Ishikawa (cell line): ENCODE results near the gene ZNF385C.

Experiments
- EGR1 ChIP-seq: IDR thresholded peaks from 2 replicates; pipeline ENCODE4 v1.6.1; 2012
- EP300 ChIP-seq: IDR thresholded peaks from 2 replicates; pipeline ENCODE4 v1.6.1; 2012; ENCODE audit warnings: borderline replicate concordance
- FOXM1 ChIP-seq: IDR thresholded peaks from 2 replicates; pipeline ENCODE4 v1.6.1; 2012; ENCODE audit warnings: low read depth, borderline replicate concordance
- RAD21 ChIP-seq: IDR thresholded peaks from 2 replicates; pipeline ENCODE4 v1.6.1; 2012; ENCODE audit warnings: low read depth
- TAF1 ChIP-seq: IDR thresholded peaks from 2 replicates; pipeline ENCODE4 v1.6.1; 2012; ENCODE audit warnings: low read depth, mild to moderate bottlenecking
- TCF12 ChIP-seq: IDR thresholded peaks from 2 replicates; pipeline ENCODE4 v1.6.1; 2012; ENCODE audit warnings: low read depth
- YY1 ChIP-seq: IDR thresholded peaks from 2 replicates; pipeline ENCODE4 v1.6.1; 2012; ENCODE audit warnings: low read depth
- TF ChIP-seq, protein P1 (sequence below): IDR thresholded peaks from 2 replicates; pipeline ENCODE4 v1.6.1; 2012
- TF ChIP-seq, protein P2 (sequence below): IDR thresholded peaks from 2 replicates; pipeline ENCODE4 v1.6.1; 2012; ENCODE audit warnings: low read depth, mild to moderate bottlenecking
- TF ChIP-seq, protein P3 (sequence below): IDR thresholded peaks from 2 replicates; pipeline ENCODE4 v1.6.1; 2012

DNA sequence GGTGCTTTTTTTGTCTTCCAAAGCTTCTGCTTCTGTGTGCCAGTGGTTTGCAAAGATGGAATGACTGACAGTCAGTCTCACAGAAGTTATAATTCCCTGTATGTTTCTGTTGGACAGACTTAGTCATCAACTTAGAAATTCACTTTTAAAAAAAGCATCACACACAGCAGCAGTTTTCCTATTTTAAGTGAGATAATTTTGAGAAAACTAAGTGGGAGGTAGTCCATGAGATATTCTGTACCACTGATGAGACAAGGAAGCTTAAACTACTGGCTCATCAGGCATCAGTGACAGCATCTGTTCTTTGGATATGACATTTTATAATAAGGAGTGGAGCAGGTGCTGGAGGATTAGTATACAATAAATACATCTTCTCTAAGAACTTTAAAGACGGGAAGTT, 111.6 kb downstream of the ZNF385C start:
- TF ChIP-seq, protein P1, sequence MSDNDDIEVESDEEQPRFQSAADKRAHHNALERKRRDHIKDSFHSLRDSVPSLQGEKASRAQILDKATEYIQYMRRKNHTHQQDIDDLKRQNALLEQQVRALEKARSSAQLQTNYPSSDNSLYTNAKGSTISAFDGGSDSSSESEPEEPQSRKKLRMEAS = no peak
- TF ChIP-seq TAF1 = no peak
- TF ChIP-seq RAD21 = no peak
- TF ChIP-seq, protein P2, sequence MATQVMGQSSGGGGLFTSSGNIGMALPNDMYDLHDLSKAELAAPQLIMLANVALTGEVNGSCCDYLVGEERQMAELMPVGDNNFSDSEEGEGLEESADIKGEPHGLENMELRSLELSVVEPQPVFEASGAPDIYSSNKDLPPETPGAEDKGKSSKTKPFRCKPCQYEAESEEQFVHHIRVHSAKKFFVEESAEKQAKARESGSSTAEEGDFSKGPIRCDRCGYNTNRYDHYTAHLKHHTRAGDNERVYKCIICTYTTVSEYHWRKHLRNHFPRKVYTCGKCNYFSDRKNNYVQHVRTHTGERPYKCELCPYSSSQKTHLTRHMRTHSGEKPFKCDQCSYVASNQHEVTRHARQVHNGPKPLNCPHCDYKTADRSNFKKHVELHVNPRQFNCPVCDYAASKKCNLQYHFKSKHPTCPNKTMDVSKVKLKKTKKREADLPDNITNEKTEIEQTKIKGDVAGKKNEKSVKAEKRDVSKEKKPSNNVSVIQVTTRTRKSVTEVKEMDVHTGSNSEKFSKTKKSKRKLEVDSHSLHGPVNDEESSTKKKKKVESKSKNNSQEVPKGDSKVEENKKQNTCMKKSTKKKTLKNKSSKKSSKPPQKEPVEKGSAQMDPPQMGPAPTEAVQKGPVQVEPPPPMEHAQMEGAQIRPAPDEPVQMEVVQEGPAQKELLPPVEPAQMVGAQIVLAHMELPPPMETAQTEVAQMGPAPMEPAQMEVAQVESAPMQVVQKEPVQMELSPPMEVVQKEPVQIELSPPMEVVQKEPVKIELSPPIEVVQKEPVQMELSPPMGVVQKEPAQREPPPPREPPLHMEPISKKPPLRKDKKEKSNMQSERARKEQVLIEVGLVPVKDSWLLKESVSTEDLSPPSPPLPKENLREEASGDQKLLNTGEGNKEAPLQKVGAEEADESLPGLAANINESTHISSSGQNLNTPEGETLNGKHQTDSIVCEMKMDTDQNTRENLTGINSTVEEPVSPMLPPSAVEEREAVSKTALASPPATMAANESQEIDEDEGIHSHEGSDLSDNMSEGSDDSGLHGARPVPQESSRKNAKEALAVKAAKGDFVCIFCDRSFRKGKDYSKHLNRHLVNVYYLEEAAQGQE = no peak
- TF ChIP-seq EGR1 = no peak
- TF ChIP-seq YY1 = no peak
- TF ChIP-seq TCF12 = no peak
- TF ChIP-seq FOXM1 = no peak
- TF ChIP-seq, protein P3, sequence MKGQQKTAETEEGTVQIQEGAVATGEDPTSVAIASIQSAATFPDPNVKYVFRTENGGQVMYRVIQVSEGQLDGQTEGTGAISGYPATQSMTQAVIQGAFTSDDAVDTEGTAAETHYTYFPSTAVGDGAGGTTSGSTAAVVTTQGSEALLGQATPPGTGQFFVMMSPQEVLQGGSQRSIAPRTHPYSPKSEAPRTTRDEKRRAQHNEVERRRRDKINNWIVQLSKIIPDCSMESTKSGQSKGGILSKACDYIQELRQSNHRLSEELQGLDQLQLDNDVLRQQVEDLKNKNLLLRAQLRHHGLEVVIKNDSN = no peak
- TF ChIP-seq EP300 = no peak
